CD4-positive, alpha-beta T cell treated with Interleukin-17A for 4 hours (primary cell): ENCODE data around the gene ACCS.

Source experiments
- DNase-seq: peaks from one replicate; pipeline ENCODE4 v3.0.0-alpha.2; 2020; ENCODE audit warnings: mixed read lengths

ACCS gene

GRCh38 chr11:44095506-44096359, 29.7 kb downstream of the ACCS start, which contains the start of gene EXT2:
TSS of gene EXT2 (plus strand) at chr11:44095678. CDS start at chr11:44107713, 12,035 bp downstream.
- DNase-seq, result peak; percentile 91

GRCh38 chr11:44096360-44097185, 30.5 kb downstream of the ACCS start:
- no peak for DNase-seq

DNA sequence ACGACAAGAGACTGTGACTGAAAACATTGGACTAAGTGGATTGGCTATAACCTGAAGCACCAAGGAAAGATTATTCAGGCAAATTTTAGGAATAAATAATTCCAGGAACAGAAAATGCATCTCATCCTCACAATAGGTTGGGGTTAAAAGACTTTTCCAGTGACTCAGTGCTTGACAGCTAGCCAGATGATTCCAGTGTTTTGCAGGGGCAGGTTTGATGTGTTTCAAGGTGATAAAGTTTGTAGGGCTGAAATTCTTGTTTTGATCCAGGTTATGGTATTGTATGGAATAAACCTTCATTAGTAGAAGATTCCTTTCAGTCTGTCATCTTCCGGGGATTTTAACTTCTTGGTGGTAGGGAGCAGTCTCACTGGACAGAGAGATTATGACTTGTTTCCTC, 31.8 kb downstream of the ACCS start:
- DNase-seq, result no peak

GRCh38 chr11:44101098-44101497, 35.0 kb downstream of the ACCS start:
- DNase-seq, result no peak

- no peak for DNase-seq
Measured at GRCh38 chr11:44104481-44105294, 38.6 kb downstream of the ACCS start.

GRCh38 chr11:44108260-44108659, 42.2 kb downstream of the ACCS start:
- no peak for DNase-seq

DNA sequence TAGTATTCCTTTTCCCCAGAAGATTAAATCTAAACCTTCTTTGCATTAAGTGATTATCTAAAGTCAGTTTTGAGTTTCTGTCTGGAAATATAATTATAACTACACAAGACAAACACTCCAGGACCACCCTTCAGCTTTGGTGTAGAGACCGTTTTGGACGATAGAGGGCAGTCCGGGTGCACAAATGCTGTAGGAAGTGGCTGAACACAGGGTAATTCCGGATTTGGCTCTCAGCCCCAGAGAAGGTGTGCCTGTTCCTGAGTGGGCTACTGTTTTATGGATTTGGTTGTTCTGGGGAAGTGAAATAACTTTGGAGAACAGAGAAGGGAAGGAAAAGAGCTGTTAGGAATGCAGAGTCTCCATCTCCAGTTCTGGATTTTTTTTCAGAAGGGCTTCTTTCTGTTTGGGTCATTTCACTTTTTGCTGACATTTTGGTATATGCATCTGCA, 44.2 kb downstream of the ACCS start:
- DNase-seq, result peak; percentile 58

DNA sequence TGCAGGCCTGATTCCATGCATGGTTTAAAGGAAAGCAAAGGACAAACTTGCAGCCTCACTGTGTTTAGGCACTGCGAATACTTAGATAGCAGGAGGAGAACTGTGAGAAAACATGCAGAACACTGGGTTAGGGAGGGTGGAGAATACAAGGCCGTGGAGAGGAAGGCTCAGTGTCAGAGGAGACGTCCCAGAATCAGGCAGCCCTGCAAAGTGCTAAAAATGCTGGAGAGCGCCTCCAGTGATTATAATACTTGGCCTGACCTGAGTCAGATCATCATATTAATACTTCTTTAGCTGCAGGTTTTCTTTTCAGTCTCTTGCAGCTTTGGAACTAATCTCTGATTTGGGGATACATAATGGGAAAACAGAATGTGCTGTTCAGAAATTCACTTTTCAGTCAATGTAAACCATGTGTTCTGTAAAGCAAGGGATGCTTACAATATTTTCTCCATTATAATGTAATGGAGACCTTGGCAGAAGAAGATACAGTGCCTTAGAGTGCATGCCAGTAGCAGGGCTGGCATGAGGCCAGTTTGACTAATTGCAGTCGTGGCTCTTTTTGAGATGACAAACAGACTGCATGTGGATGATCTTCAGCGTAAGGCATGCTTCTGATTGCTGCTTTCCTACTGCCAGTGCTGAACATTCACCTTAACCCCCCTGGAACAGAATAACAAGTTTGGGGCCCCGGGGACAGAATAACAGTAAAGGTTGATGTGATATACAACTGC, 46.2 kb downstream of the ACCS start:
- no peak for DNase-seq

GRCh38 chr11:44113018-44113417, 46.9 kb downstream of the ACCS start:
- DNase-seq, result no peak

DNA sequence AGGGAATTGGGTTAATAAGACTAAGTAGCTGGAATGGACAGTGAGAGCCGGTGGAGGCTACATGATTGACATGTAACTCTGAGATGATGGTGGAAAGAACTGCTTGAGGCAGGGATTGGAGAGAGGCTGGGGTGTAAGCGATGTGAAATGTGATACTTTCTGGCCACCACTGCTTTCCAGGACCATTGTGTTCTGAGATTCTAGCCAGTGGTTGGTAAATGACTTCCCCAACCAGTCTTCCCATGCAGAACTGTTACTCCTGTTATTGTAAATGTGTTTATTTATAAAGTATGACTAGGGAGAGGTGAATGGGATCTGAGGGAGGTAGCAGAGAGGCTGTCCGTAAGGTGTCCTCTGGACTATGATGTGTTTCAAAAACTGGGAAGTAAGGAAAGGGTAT, 47.5 kb downstream of the ACCS start:
- no peak for DNase-seq

GRCh38 chr11:44116234-44116830, 50.3 kb downstream of the ACCS start:
- no peak for DNase-seq

DNA sequence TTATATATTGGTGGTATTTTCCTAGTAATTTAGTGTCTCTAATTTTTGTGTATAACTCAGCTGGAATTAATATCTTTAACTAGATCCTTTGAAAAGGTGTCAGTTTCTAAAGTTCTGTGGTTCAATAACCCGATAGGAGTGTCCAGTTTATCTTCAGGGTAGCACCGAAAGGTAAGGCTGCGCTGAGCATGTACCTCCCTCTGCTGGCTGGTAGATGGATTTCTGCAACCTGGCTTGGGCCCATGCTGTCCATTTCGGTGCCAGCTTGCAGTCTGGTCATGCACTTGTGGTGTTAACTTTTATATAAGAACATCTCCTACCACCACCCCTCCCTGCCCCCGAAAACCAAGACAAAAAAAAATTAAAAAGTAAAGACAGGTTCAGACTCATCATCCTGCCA, 54.1 kb downstream of the ACCS start:
- no peak for DNase-seq

GRCh38 chr11:44125598-44125997, 59.5 kb downstream of the ACCS start:
- DNase-seq, result no peak

- no peak for DNase-seq
Measured at GRCh38 chr11:44126304-44126703, 60.2 kb downstream of the ACCS start.

DNA sequence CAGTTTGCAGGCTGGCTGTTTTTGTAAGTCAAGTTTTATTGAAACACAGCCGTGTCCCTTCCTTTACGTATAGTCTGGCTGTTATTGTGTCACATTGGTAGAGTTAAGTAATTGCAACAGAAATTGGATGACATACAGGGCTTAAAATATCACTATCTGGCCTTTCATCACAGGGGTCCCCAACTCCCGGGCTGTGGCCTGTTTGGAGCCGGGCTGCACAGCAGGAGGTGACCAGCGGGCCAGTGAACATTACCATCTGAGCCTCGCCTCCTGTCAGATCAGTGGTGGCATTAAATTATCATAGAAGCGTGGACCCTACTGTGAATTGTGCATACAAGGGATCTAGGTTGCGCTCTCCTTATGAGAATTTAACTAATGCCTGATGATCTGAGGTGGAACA, 61.1 kb downstream of the ACCS start:
- DNase-seq, result no peak

DNA sequence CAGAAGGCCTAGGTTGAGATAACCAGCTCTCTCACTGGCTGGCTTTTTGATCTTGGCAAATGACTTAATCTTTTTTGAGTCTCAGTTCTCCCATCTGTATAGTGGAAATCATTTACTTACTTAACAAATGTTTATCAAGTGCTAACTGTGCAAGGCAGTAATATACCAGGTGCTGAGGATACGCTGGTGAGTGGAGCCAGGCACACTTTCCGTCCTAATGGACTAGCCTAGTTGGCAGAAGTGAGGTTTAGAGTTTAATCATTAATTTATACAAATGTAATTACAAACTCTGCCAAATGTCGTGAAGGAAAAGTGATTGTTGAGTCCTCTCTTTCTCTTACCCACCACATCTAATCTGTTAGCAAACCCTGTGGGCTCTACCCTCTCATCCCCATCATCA, 62.7 kb downstream of the ACCS start:
- no peak for DNase-seq

GRCh38 chr11:44130751-44131150, 64.7 kb downstream of the ACCS start:
- DNase-seq, result no peak

DNA sequence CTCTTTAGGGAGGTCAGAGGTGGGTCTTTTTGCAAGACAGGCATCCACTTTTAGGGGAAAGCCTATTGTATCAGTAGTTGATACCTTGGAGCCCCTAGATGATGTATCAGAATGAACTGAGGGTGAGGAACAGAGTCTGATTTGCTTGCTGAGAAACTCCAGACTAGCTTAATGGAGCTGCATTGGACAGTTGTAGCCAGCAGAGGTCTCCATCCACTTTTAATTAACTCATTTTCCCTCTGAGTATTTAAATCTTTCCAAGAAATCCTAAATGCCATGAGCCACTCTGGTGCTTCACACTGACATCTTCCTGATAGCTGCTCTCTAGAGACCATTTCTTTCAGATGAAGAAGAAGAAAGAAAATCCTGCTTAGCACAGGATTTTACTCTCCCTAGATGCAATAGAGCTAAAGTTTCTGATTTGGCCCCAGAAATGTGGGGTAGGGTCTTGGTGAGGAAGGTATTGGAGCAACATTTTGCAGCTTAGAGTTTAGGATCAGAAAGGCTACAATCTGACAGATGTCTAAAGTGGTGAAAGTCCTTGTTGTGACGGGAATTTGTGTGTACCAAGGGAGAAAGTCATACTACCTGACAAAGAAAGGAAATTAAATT, 67.4 kb downstream of the ACCS start:
- no peak for DNase-seq
